ENCODE data around the gene TRPT1. TPM values are rescaled to one million over a fixed set of nuclear protein-coding genes. Genes with fewer than 3 reads are reported as not detected.

TRPT1 gene
- total RNA-seq, 4 donors from 2014 or later = 82.5 to 90.2 (median 87.4) TPM

GRCh38 chr11:64204464-64204989 lies 21.5 kb downstream of the TRPT1 start:
- Histone ChIP-seq H3K27me3 (no peaks in the 10 kb centered on the region), H3K4me3 (no peak overlapping the region), H3K27ac (peak overlapping the region in 2 of 4 donors; percentile 81 to 86), H3K4me1 (peaks cover 0 to 33% (median 18%) of the 10 kb centered on the region in 4 donors), H3K36me3 (peaks cover 0 to 48% (median 3%) of the 10 kb centered on the region in 3 donors), H3K9me3 (no peaks in the 10 kb centered on the region)
- peak; percentile 87 to 96 (median 89) for DNase-seq
- TF ChIP-seq POLR2A (IDR thresholded peaks at IDR 0.05) = no peak
- TF ChIP-seq CTCF (IDR thresholded peaks at IDR 0.05) = peak; percentile 63 to 91 (median 86)

- Histone ChIP-seq H3K36me3 (peaks cover 0 to 52% (median 3%) of the 10 kb centered on the region in 3 donors), H3K4me1 (peaks cover 0 to 33% (median 18%) of the 10 kb centered on the region in 4 donors)
Observed at GRCh38 chr11:64204080-64204440, 21.9 kb downstream of the TRPT1 start.

GRCh38 chr11:64203421-64204079 lies 22.4 kb downstream of the TRPT1 start:
- Histone ChIP-seq H3K36me3 (peaks cover 0 to 57% (median 3%) of the 10 kb centered on the region in 3 donors), H3K27me3 (no peaks in the 10 kb centered on the region)

More at GRCh38 chr11:64204080-64204440, 21.9 kb downstream of the TRPT1 start:
- no peak overlapping the region for H3K4me3 ChIP-seq
- H3K27me3 ChIP-seq = no peaks in the 10 kb centered on the region
- no peak overlapping the region for H3K27ac ChIP-seq
- no peak for DNase-seq
- no peaks in the 10 kb centered on the region for H3K9me3 ChIP-seq
- TF ChIP-seq POLR2A (IDR thresholded peaks at IDR 0.05) (no peak), CTCF (IDR thresholded peaks at IDR 0.05) (no peak)

GRCh38 chr11:64202992-64203391 lies 23.0 kb downstream of the TRPT1 start:
- no peak for DNase-seq
- TF ChIP-seq CTCF (IDR thresholded peaks at IDR 0.05) (no peak), POLR2A (IDR thresholded peaks at IDR 0.05) (no peak)
- Histone ChIP-seq H3K36me3 (peaks cover 0 to 63% (median 3%) of the 10 kb centered on the region in 3 donors), H3K27ac (no peak overlapping the region), H3K9me3 (no peaks in the 10 kb centered on the region), H3K4me3 (no peak overlapping the region), H3K4me1 (peaks cover 0 to 33% (median 15%) of the 10 kb centered on the region in 4 donors), H3K27me3 (no peaks in the 10 kb centered on the region)

More at GRCh38 chr11:64203421-64204079, 22.4 kb downstream of the TRPT1 start:
- no peak overlapping the region for H3K4me3 ChIP-seq
- no peak for DNase-seq
- H3K27ac ChIP-seq = no peak overlapping the region
- TF ChIP-seq POLR2A (IDR thresholded peaks at IDR 0.05) (no peak), CTCF (IDR thresholded peaks at IDR 0.05) (no peak)
- no peaks in the 10 kb centered on the region for H3K9me3 ChIP-seq
- peaks cover 0 to 33% (median 18%) of the 10 kb centered on the region in 4 donors for H3K4me1 ChIP-seq

GRCh38 chr11:64201543-64201942 lies 24.4 kb downstream of the TRPT1 start:
- Histone ChIP-seq H3K27ac (no peak overlapping the region), H3K4me1 (peaks cover 0 to 26% (median 14%) of the 10 kb centered on the region in 4 donors), H3K4me3 (no peak overlapping the region), H3K36me3 (peaks cover 0 to 78% (median 3%) of the 10 kb centered on the region in 3 donors), H3K9me3 (no peaks in the 10 kb centered on the region), H3K27me3 (no peaks in the 10 kb centered on the region)
- DNase-seq = no peak
- no peak for TF ChIP-seq CTCF (IDR thresholded peaks at IDR 0.05)
